ENCODE data around the gene ATP13A3. TPM values are rescaled to one million over a fixed set of nuclear protein-coding genes. Genes with fewer than 3 reads are reported as not detected.
A peak's percentile ranks its signal among the peaks of the same experiment; 100 is the strongest.

Gene ATP13A3
- total RNA-seq, 1 experiment from 2014 or later = 83.2 TPM

GRCh38 chr3:194373899-194374298 lies 112.9 kb downstream of the ATP13A3 start:
- DNase-seq (ENCODE audit: low spot score) = no peak

- DNase-seq (ENCODE audit: low spot score) = no peak
Observed at GRCh38 chr3:194373028-194373427, 113.8 kb downstream of the ATP13A3 start.

GRCh38 chr3:194370753-194371152 lies 116.0 kb downstream of the ATP13A3 start:
- no peak for DNase-seq (ENCODE audit: low spot score)

- peak; percentile 45 for DNase-seq (ENCODE audit: low spot score)
Observed at GRCh38 chr3:194369522-194370279, 117.1 kb downstream of the ATP13A3 start, which contains the start of gene LRRC15. Gene LRRC15, minus strand, starts transcription at chr3:194369743. Its CDS starts 8,700 bp downstream, at chr3:194361043.

GRCh38 chr3:194368918-194369317 lies 117.9 kb downstream of the ATP13A3 start:
- DNase-seq (ENCODE audit: low spot score) = no peak

GRCh38 chr3:194367992-194368841 lies 118.6 kb downstream of the ATP13A3 start:
- DNase-seq (ENCODE audit: low spot score) = peak; percentile 44

- no peak for DNase-seq (ENCODE audit: low spot score)
Observed at GRCh38 chr3:194365978-194366490, 120.8 kb downstream of the ATP13A3 start.

GRCh38 chr3:194365526-194365925 lies 121.3 kb downstream of the ATP13A3 start:
- DNase-seq (ENCODE audit: low spot score) = no peak

- DNase-seq (ENCODE audit: low spot score) = peak; percentile 79
Observed at GRCh38 chr3:194364652-194365434, 122.0 kb downstream of the ATP13A3 start.

GRCh38 chr3:194364314-194364651 lies 122.5 kb downstream of the ATP13A3 start:
- DNase-seq (ENCODE audit: low spot score) = no peak

- no peak for DNase-seq (ENCODE audit: low spot score)
Observed at GRCh38 chr3:194360568-194360967, 126.2 kb downstream of the ATP13A3 start.

- DNase-seq (ENCODE audit: low spot score) = no peak
Observed at GRCh38 chr3:194357681-194358080, 129.1 kb downstream of the ATP13A3 start.

GRCh38 chr3:194355379-194355778 lies 131.4 kb downstream of the ATP13A3 start:
- no peak for DNase-seq (ENCODE audit: low spot score)

- no peak for DNase-seq (ENCODE audit: low spot score)
Observed at GRCh38 chr3:194354315-194354714, 132.5 kb downstream of the ATP13A3 start.

Other genes with a start within 250 kb of the ATP13A3 start
- not detected in 2 replicates for gene CPN2, start 135.7 kb downstream of the ATP13A3 start, total RNA-seq (2014; rRNA removed; shearing (Covaris generic))
- 5.8 and 6.0 TPM in 2 replicates for gene LRRC15, start 117.3 kb downstream of the ATP13A3 start, total RNA-seq (2014; rRNA removed; shearing (Covaris generic))
- not detected in 2 replicates for gene GP5, start 87.7 kb downstream of the ATP13A3 start, total RNA-seq (2014; rRNA removed; shearing (Covaris generic))
- gene TMEM44, start 146.4 kb upstream of the ATP13A3 start, total RNA-seq (2014; rRNA removed; shearing (Covaris generic)) = 6.6 and 8.4 TPM in 2 replicates
- gene LSG1, start 185.2 kb upstream of the ATP13A3 start, total RNA-seq (2014; rRNA removed; shearing (Covaris generic)) = 43.5 and 51.6 TPM in 2 replicates
- 4.0 and 4.6 TPM in 2 replicates for gene FAM43A, start 198.9 kb upstream of the ATP13A3 start, total RNA-seq (2014; rRNA removed; shearing (Covaris generic))

All from H4 (cell line).